ENCODE results near the gene WASHC4.

- no peak for TF ChIP-seq ARNT (IDR thresholded peaks at IDR 0.05)
- no peak for TF ChIP-seq TARDBP (IDR thresholded peaks at IDR 0.05)
- no peak for TF ChIP-seq ZNF384 (IDR thresholded peaks at IDR 0.05)
- no peak for TF ChIP-seq FOXM1 (IDR thresholded peaks at IDR 0.05; ENCODE audit: borderline replicate concordance)
- no peak for TF ChIP-seq L3MBTL2 (conservative IDR thresholded peaks at IDR 0.05)
- no peak for TF ChIP-seq SP1 (IDR thresholded peaks at IDR 0.05)
- TF ChIP-seq LEF1 (IDR thresholded peaks at IDR 0.05; ENCODE audit: borderline replicate concordance): no peak
Observed at GRCh38 chr12:105110851-105111250, 3.3 kb downstream of the WASHC4 start.

Data from HEK293T (cell line).